Dendritic cell treated with granulocyte-macrophage colony-stimulating factor and Interleukin-4, amounts not matched to agents 40 ng/mL and 50 ng/mL, for 4 days (primary cell): Measurements from ENCODE around the gene TNRC6B.
A peak's percentile ranks its signal among the peaks of the same experiment; 100 is the strongest.

ENCODE experiments used
- H3K27ac Mint-ChIP-seq: one replicate; pipeline ENCODE4 v1.8.0; 2022; ENCODE audit warnings: mild to moderate bottlenecking, mixed read lengths
- H3K27me3 Mint-ChIP-seq: one replicate; pipeline ENCODE4 v1.8.0; 2022; ENCODE audit warnings: mild to moderate bottlenecking, mixed read lengths
- H3K36me3 Mint-ChIP-seq: one replicate; pipeline ENCODE4 v1.8.0; 2022; ENCODE audit warnings: low read depth, mixed read lengths
- H3K4me1 Mint-ChIP-seq: one replicate; pipeline ENCODE4 v1.8.0; 2022; ENCODE audit warnings: low read depth, mixed read lengths
- H3K4me3 Mint-ChIP-seq: one replicate; pipeline ENCODE4 v1.8.0; 2022; ENCODE audit warnings: mild to moderate bottlenecking, moderate library complexity, mixed read lengths
- H3K9me3 Mint-ChIP-seq: one replicate; pipeline ENCODE4 v1.8.0; 2022; ENCODE audit warnings: mixed read lengths
- intact Hi-C: fragments of 100-400 bp; cut with micrococcal nuclease; formaldehyde crosslinking; loops from one replicate; pipeline ENCODE4 v1.15.0; 2022

The TNRC6B gene

DNA sequence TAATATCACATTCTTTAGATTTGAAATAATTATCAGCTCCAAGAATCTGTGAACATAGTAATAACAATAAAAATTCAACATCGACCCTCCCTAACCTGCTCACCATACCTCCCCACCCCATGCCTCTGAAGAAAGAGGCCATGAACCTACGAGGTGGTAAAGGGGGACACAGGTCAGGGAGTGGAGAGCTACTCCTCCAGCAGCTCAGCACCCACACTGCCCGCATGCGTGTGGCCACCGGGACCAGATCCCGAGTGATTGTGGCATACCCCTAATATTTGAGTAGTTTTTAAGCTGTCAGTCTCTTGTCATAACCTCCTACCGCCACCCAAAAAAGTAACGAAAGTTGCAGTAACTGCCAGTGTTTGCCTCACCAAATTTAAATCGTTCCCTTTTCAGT, 151.7 kb downstream of the TNRC6B start:
- Mint-ChIP-seq H3K4me3 (no peak overlapping the region), H3K27me3 (no peaks in the 10 kb centered on the region), H3K36me3 (peaks cover 80% of the 10 kb centered on the region), H3K4me1 (peaks cover 36% of the 10 kb centered on the region), H3K9me3 (no peaks in the 10 kb centered on the region), H3K27ac (no peak overlapping the region)
- intact Hi-C loops: no loop called here

DNA sequence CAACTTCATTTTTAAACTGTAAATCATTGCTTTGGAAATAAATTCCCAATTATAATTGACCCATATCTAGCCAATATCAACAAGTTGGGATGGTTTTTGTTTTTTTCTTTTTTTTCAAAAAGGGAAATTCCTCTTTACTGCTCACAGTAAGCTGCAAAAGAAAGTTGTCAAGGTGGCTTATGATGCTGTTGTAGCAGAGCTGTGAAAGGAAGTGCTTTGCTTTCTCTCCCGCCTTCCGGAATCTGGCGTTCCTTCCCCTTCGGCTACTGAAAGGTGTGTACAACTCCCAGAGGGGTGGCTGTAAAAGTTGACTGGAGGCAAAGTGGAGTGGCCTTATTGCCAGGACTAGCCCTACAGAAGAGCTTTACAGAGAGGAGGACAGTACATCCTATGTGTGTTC, 152.4 kb downstream of the TNRC6B start:
- H3K27me3 Mint-ChIP-seq: no peaks in the 10 kb centered on the region
- intact Hi-C loops: no loop called here
- no peaks in the 10 kb centered on the region for H3K9me3 Mint-ChIP-seq
- peaks cover 80% of the 10 kb centered on the region for H3K36me3 Mint-ChIP-seq
- H3K4me3 Mint-ChIP-seq: no peak overlapping the region
- H3K27ac Mint-ChIP-seq: peak overlapping the region; percentile 27
- peaks cover 43% of the 10 kb centered on the region for H3K4me1 Mint-ChIP-seq

DNA sequence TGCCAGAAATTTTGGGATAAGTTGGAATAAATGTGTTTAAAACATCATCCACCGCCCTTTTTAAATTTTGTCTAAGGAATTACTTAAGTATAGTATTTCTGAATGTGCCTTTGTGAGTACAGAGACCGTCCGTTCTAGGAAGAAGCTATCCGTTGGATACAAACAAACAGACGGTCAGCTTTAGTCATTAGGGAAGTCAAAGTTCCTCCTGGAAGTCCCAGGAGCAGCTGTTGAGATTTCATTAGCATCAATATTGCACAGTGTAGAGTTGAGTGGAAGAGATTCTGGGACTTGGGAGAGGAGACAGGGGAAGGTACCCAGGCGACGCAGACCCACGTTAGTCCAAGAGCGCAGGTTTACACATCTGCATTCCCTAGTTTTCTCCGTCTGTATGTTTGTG, 152.9 kb downstream of the TNRC6B start:
- H3K9me3 Mint-ChIP-seq: no peaks in the 10 kb centered on the region
- H3K4me1 Mint-ChIP-seq: peaks cover 44% of the 10 kb centered on the region
- no peak overlapping the region for H3K4me3 Mint-ChIP-seq
- peaks cover 77% of the 10 kb centered on the region for H3K36me3 Mint-ChIP-seq
- H3K27ac Mint-ChIP-seq: peak overlapping the region; percentile 27
- intact Hi-C loops: no loop called here
- no peaks in the 10 kb centered on the region for H3K27me3 Mint-ChIP-seq

DNA sequence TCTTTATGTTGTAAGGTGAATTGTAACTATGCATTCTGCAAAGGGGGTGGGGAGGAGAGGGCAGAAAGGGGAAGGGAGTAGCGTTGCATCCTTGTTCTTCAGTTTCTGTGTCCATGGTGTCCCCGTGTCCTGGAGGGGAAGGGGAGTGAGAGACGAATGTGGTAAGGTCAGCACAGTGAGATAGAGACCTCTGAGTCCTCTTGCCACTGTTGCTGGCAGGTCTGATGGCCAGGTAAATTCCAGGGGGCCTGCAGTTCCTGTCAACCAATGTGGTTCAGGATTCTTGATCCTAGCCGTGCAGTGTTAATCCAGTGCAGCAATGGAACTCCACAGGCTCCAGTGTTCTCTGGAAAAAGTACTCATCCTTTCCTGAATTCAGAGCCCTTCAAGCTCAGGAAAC, 154.0 kb downstream of the TNRC6B start:
- Mint-ChIP-seq H3K9me3 (no peaks in the 10 kb centered on the region), H3K27ac (no peak overlapping the region), H3K27me3 (no peaks in the 10 kb centered on the region), H3K4me1 (peaks cover 55% of the 10 kb centered on the region), H3K4me3 (no peak overlapping the region), H3K36me3 (peaks cover 73% of the 10 kb centered on the region)
- intact Hi-C loops: no loop called here

DNA sequence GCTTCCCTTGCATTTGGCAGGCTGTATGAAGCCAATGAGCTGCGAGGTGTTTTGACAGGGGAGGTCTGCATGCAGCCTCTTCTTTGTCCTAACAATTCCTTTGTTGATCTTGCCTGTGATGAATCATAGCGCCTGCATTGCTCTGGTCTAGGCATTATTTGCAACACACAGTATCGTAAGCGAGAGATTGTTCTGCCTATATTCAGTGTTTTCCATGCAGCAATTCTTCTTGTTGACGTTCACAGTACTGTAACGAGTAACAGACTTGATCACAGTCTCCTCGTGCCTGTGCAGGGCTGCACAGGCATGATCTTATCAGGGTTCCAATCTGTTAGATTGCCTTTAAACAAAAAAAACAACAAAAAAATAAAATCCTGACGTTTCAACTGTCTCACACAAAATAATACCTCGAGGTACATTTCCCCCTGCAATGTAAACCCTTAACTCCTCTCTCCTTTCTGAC, 154.6 kb downstream of the TNRC6B start:
- peaks cover 71% of the 10 kb centered on the region for H3K36me3 Mint-ChIP-seq
- no peak overlapping the region for H3K27ac Mint-ChIP-seq
- H3K9me3 Mint-ChIP-seq: no peaks in the 10 kb centered on the region
- H3K27me3 Mint-ChIP-seq: no peaks in the 10 kb centered on the region
- intact Hi-C loops: no loop called here
- H3K4me1 Mint-ChIP-seq: peaks cover 57% of the 10 kb centered on the region
- no peak overlapping the region for H3K4me3 Mint-ChIP-seq

DNA sequence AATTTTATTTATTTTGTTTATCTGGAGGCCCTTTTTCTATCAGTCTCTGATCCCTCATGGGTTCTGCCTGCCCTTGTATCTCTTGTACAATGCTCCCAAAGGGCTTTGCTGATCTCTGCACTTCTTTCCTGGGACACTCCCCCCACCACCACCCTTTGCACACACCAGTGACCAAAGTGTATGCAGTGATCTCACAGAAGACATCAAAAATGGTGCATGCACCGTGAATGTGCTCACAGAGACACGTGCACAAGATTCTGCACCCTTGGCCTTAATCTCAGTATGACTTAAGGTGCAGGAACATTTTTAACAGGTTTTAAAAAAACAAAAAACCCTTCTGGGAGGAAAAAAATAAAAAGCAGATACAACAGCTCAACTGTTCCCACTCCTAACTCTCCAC, 156.3 kb downstream of the TNRC6B start:
- no peak overlapping the region for H3K4me3 Mint-ChIP-seq
- H3K27me3 Mint-ChIP-seq: no peaks in the 10 kb centered on the region
- intact Hi-C loops: no loop called here
- no peak overlapping the region for H3K27ac Mint-ChIP-seq
- H3K9me3 Mint-ChIP-seq: no peaks in the 10 kb centered on the region
- peaks cover 74% of the 10 kb centered on the region for H3K36me3 Mint-ChIP-seq
- peaks cover 48% of the 10 kb centered on the region for H3K4me1 Mint-ChIP-seq

DNA sequence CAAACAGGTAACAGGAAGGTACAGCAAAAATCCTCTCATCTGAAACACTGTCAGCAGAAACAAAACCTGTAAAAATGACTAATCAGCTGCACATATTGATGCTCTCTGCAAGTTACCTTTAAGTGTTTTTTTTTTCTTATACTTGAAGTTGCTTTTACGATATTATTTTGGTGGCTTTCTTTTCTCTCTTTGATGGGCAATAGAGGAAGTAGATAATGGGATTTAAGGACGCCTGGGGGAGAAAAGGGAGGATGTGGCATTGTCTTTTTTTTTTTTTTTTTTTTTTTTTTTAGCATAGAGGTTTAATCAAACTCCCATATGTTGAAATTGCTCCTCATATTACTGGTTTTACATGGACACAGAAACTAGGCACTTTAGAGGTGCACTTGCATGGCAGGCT, 157.2 kb downstream of the TNRC6B start:
- H3K27ac Mint-ChIP-seq: no peak overlapping the region
- H3K36me3 Mint-ChIP-seq: peaks cover 74% of the 10 kb centered on the region
- H3K9me3 Mint-ChIP-seq: no peaks in the 10 kb centered on the region
- H3K4me3 Mint-ChIP-seq: no peak overlapping the region
- intact Hi-C loops: no loop called here
- H3K4me1 Mint-ChIP-seq: peaks cover 48% of the 10 kb centered on the region
- no peaks in the 10 kb centered on the region for H3K27me3 Mint-ChIP-seq

DNA sequence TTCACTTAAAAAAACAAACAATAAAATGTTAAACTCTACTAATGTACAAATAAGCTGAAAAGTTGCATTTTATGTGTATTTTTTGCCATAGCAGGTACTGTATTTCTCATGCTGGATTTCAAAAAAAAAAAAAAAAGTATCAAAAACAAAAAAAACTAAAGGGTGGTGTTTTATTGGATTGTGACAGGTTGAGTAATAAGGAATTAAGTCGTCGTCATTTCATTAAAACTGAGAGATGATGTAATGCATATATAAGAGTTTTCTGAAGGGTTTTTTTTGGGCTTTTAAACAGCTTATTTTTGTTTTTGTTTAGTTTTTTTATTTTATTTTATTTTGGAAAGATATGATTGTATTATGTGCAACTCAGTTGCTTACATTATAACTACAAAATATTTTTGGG, 157.6 kb downstream of the TNRC6B start:
- intact Hi-C loops: no loop called here
- Mint-ChIP-seq H3K27me3 (peaks cover 1% of the 10 kb centered on the region), H3K4me1 (peaks cover 43% of the 10 kb centered on the region), H3K4me3 (no peak overlapping the region), H3K36me3 (peaks cover 69% of the 10 kb centered on the region), H3K9me3 (no peaks in the 10 kb centered on the region), H3K27ac (peak overlapping the region; percentile 58)

DNA sequence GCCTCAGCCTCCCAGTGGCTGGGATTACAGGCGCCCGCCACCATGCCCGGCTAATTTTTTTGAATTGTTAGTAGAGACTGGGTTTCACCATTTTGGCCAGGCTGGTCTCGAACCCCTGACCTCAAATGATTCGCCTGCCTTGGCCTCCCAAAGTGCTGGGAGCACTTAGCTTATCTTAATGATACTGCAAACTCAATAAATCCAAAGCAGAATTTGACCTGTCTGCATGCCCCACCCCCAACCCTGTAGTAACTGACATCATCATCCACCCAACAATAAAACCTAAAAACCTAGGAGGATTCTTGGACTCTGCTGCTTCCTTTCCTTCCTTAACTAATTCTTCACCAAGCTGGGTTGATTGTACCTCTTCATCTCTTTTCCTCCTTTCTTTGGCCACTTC, 162.3 kb downstream of the TNRC6B start:
- intact Hi-C loops: no loop called here
- no peak overlapping the region for H3K27ac Mint-ChIP-seq

DNA sequence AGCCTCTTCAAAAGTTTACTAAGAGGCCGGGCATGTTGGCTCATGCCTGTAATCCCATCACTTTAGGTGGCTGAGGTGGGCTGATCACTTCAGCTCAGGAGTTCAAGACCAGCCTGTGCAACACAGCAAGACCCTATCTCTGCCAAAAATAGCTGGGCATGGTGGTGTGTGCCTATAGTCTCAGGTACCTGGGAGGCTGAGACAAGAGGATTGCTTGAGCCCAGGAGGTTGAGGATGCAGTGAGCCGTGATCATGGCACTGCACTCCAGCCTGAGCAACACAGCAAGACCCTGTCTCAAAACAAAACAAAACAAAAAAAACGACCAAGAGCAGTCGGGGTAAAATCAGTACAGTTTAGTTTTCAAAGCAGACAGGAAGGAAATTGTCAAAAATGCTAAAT, 163.9 kb downstream of the TNRC6B start:
- Mint-ChIP-seq H3K27ac (no peak overlapping the region), H3K27me3 (peaks cover 4% of the 10 kb centered on the region), H3K4me3 (no peak overlapping the region), H3K4me1 (peaks cover 14% of the 10 kb centered on the region), H3K36me3 (peaks cover 26% of the 10 kb centered on the region), H3K9me3 (no peaks in the 10 kb centered on the region)
- intact Hi-C loops: no loop called here

More for the DNA sequence above, 162.3 kb downstream of the TNRC6B start:
- H3K4me3 Mint-ChIP-seq: no peak overlapping the region
- peaks cover 25% of the 10 kb centered on the region for H3K36me3 Mint-ChIP-seq
- peaks cover 4% of the 10 kb centered on the region for H3K27me3 Mint-ChIP-seq
- no peaks in the 10 kb centered on the region for H3K9me3 Mint-ChIP-seq
- peaks cover 26% of the 10 kb centered on the region for H3K4me1 Mint-ChIP-seq

DNA sequence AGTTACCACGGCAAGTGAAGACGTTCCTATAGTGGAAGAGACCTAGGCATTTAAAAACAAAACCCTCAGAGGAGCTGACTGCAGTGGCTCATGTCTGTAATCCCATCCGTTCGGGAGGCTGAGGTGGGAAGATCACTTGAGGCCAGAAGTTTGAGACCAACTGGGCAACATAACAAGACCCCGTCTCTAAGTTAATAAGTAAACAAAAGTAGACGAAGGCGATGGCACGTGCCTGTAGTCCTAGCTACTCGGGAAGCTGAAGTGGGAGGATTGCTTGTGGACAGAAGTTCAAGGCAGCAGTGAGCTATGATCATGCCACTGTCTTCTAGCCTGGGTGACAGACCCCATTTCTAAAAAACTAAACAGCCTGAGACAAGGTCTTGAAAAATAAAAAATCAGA, 164.8 kb downstream of the TNRC6B start:
- Mint-ChIP-seq H3K36me3 (peaks cover 25% of the 10 kb centered on the region), H3K27me3 (peaks cover 4% of the 10 kb centered on the region), H3K4me1 (peaks cover 16% of the 10 kb centered on the region), H3K27ac (no peak overlapping the region), H3K9me3 (no peaks in the 10 kb centered on the region), H3K4me3 (no peak overlapping the region)
- intact Hi-C loops: no loop called here

DNA sequence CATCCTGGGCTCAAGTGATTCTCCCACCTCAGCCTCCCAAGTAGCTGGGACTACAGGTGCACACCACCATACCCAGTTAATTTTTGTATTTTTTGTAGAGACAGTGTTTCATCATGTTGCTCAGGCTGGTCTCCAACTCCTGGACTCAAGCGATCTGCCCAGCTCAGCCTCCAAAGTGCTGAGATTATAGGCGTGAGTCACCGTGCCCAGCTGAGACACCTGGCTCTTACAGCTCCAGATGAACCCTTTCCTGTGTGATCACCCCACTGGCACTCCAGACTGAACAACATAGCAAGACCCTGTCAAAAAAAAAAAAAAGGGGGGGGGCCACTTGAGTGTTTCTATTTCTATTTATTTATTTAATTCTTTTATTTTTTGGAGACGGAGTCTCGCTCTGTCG, 167.5 kb downstream of the TNRC6B start:
- H3K27me3 Mint-ChIP-seq: peaks cover 3% of the 10 kb centered on the region
- intact Hi-C loops: loop anchor here (5.0 kb wide), 1 partner anchor 303 kb away; no protein-coding TSS in a partner anchor
- H3K9me3 Mint-ChIP-seq: no peaks in the 10 kb centered on the region
- H3K27ac Mint-ChIP-seq: peak overlapping the region; percentile 93
- peaks cover 28% of the 10 kb centered on the region for H3K4me1 Mint-ChIP-seq
- peaks cover 29% of the 10 kb centered on the region for H3K36me3 Mint-ChIP-seq
- peak overlapping the region; percentile 92 for H3K4me3 Mint-ChIP-seq

DNA sequence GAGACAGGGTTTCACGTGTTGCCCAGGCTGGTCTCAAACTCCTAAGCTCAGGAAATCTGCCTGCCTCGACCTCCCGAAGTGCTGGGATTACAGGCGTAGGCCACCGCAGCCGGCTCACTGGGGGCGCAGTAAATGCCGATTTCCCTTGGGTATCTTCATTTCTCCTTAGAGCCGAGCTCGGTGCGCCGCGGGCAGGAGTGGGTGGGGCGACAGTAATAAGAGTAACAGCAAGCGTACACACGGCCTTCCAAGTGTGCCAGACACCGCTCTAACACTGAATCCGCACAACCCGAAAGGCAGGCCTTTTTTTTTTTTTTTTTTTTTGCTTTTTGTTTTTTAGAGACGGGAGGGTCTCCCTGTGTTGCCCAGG, 168.1 kb downstream of the TNRC6B start:
- H3K36me3 Mint-ChIP-seq: peaks cover 34% of the 10 kb centered on the region
- H3K27ac Mint-ChIP-seq: peak overlapping the region; percentile 93
- H3K4me3 Mint-ChIP-seq: peak overlapping the region; percentile 92
- H3K4me1 Mint-ChIP-seq: peaks cover 28% of the 10 kb centered on the region
- H3K27me3 Mint-ChIP-seq: peaks cover 2% of the 10 kb centered on the region
- H3K9me3 Mint-ChIP-seq: no peaks in the 10 kb centered on the region
- intact Hi-C loops: loop anchor here (5.0 kb wide), 1 partner anchor 303 kb away; no protein-coding TSS in a partner anchor

DNA sequence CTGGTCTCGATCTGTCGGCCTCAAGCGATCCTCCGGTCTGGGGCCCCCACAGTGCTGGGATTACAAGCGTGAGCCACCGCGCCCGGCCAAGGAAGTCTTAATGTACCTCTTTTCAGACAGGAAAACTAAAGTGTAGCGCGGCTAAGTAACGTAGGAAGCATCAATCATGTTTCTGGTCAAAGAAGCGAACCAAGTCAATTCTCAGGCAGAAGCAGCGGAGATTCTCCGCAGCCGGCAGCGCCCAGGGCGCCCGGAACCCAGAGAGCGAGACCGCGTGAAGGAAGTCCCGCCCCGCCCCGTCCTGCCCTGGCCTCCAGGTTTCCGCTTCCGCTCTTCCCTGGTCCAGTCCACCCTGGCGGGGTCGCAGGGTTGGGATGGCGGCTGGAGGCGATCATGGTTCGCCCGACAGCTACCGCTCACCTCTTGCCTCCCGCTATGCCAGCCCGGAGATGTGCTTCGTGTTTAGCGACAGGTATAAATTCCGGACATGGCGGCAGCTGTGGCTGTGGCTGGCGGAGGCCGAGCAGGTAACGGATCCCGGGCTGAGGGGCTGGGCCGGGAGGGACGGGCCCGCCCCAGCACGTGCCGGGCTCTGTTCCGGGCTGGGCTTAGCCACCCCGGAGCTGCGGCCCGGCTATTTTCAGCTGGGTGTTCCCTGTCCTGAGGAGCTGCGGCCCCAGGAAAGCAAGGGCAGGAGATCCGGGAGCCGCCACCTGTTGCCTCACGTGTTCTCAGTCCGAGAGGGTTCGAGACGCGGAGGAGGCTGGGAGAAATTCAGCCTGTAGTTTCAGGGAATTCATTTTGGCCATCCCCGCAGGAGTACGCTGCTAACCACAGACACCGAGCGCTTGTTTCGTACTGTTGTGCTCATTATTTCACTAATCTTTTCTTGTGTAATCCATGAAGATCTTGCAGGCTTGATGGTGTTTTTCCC, 168.7 kb downstream of the TNRC6B start, which contains the start of gene ADSL:
TSS of gene ADSL (plus strand) at position 316 of the 934 bp plus-strand sequence. CDS start at position 375, 59 bp downstream.
- Mint-ChIP-seq H3K4me1 (peaks cover 28% of the 10 kb centered on the region), H3K27me3 (peaks cover 2% of the 10 kb centered on the region), H3K4me3 (peak within 1 kb of the TSS; percentile 92), H3K36me3 (peaks cover 40% of the 10 kb centered on the region), H3K27ac (peak within 1 kb of the TSS; percentile 93), H3K9me3 (no peaks in the 10 kb centered on the region)
- intact Hi-C loops: loop anchor here (5.0 kb wide), 1 partner anchor 304 kb away; no protein-coding TSS in a partner anchor
